Thoracic aorta (tissue), 2 donors: ENCODE measurements around the gene USP9X. TPM values are rescaled to one million over a fixed set of nuclear protein-coding genes. Genes with fewer than 3 reads are reported as not detected.

Source experiments
- ATAC-seq: fragments of 150-250 bp; one replicate; pipeline ENCODE4 v1.8.0; 2017; ENCODE audit warnings: low read depth; ENCODE audit not compliant: insufficient number of reproducible peaks, low FRiP score
- DNase-seq: peaks from one replicate; pipeline ENCODE4 v3.0.0-alpha.2; 2020; ENCODE audit warnings: low spot score
- H3K27ac ChIP-seq, 2 donors: fragments of 200-600 bp; sonication (generic); 1 replicate in 1 of 2; 2 replicates in 1 of 2; pipeline ENCODE4 v1.5.1; 2016; ENCODE audit warnings: mild to moderate bottlenecking in 2 of 2, moderate library complexity in 2 of 2
- H3K27me3 ChIP-seq: fragments of 200-600 bp; sonication (generic); replicated peaks from 2 replicates; pipeline ENCODE4 v1.6.0; 2016; ENCODE audit warnings: mild to moderate bottlenecking; ENCODE audit not compliant: insufficient read depth
- H3K36me3 ChIP-seq: fragments of 200-600 bp; sonication (generic); one replicate; pipeline ENCODE4 v1.5.1; 2016
- H3K4me1 ChIP-seq, 2 donors: fragments of 200-600 bp; sonication (generic); 1 replicate in 1 of 2; 2 replicates in 1 of 2; pipeline versions ENCODE4 v1.5.1 to v1.6.0; 2016; ENCODE audit warnings: low read depth in 2 of 2, mild to moderate bottlenecking in 1 of 2; ENCODE audit not compliant: control insufficient read depth in 1 of 2
- H3K4me3 ChIP-seq: fragments of 200-600 bp; sonication (generic); 2 replicates; pipeline ENCODE4 v1.5.1; 2016; ENCODE audit warnings: mild to moderate bottlenecking
- H3K9me3 ChIP-seq: fragments of 200-600 bp; sonication (generic); 2 replicates; pipeline ENCODE4 v1.5.1; 2016
- total RNA-seq, 2 donors: library from RNA; depleted of rRNA; stranded (reverse); fragments of >200 nt; gene quantifications; one replicate each; pipeline versions ENCODE4 v1.1.0 to v1.2.3, GENCODE V29; 2016
- TF ChIP-seq, protein P1 (sequence below): fragments of 200-600 bp; sonication (generic); IDR thresholded peaks from one replicate; pipeline ENCODE4 v1.5.1; 2019; ENCODE audit warnings: antibody characterized with exemption

USP9X gene
- total RNA-seq, 2 donors from 2014 or later = 81.4 to 87.8 TPM

DNA sequence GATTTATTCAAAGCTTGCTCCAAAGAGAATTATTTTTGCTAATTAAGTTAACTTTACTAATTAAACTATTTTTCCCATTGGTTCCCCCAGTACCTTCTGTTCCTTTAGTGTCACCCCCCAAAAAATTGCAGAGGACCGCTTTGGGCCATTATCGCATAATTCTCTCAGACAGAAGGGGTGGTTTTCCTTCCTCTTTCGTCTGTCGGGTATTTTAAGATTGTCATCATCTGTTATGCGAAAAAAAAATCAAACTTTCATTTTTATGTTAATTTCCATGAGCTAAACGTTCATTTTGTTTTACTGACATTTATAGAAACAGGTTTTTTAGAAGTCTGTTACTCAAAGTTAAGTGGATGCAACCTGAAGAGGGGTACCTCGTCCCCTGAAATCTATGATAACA, 172.6 kb downstream of the USP9X start:
- no peaks in the 10 kb centered on the region for H3K4me1 ChIP-seq
- ATAC-seq (no peak), DNase-seq (no peak)
- H3K9me3 ChIP-seq = no peaks in the 10 kb centered on the region
- H3K36me3 ChIP-seq = no peaks in the 10 kb centered on the region
- H3K4me3 ChIP-seq = no peak overlapping the region
- H3K27ac ChIP-seq = no peak overlapping the region
- TF ChIP-seq, protein P1, sequence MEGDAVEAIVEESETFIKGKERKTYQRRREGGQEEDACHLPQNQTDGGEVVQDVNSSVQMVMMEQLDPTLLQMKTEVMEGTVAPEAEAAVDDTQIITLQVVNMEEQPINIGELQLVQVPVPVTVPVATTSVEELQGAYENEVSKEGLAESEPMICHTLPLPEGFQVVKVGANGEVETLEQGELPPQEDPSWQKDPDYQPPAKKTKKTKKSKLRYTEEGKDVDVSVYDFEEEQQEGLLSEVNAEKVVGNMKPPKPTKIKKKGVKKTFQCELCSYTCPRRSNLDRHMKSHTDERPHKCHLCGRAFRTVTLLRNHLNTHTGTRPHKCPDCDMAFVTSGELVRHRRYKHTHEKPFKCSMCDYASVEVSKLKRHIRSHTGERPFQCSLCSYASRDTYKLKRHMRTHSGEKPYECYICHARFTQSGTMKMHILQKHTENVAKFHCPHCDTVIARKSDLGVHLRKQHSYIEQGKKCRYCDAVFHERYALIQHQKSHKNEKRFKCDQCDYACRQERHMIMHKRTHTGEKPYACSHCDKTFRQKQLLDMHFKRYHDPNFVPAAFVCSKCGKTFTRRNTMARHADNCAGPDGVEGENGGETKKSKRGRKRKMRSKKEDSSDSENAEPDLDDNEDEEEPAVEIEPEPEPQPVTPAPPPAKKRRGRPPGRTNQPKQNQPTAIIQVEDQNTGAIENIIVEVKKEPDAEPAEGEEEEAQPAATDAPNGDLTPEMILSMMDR = no peak
- H3K27me3 ChIP-seq = no peaks in the 10 kb centered on the region

DNA sequence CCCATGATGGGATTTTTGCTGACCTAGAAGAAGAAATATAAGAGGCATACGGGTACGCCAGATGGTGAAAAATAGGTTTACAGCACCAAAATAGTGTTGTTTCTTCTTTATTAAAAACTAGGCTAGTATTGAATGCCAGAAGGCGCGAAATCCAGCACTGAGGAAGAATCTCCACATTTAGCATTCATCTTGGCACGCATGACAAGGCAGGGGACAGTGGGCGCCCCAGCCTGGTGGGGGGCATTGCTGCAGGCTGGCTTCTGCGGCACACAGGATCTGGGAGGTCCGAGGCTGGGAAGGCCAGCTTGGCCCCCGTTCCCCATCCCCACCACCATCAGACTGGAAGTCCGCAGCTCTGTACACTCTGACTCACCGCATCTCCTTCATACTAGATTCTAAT, 173.0 kb downstream of the USP9X start:
- H3K27ac ChIP-seq = no peak overlapping the region
- H3K36me3 ChIP-seq = no peaks in the 10 kb centered on the region
- H3K9me3 ChIP-seq = no peaks in the 10 kb centered on the region
- ATAC-seq = no peak
- no peak overlapping the region for H3K4me3 ChIP-seq
- no peaks in the 10 kb centered on the region for H3K4me1 ChIP-seq
- TF ChIP-seq, protein P1 = no peak
- DNase-seq = no peak
- H3K27me3 ChIP-seq = no peaks in the 10 kb centered on the region

DNA sequence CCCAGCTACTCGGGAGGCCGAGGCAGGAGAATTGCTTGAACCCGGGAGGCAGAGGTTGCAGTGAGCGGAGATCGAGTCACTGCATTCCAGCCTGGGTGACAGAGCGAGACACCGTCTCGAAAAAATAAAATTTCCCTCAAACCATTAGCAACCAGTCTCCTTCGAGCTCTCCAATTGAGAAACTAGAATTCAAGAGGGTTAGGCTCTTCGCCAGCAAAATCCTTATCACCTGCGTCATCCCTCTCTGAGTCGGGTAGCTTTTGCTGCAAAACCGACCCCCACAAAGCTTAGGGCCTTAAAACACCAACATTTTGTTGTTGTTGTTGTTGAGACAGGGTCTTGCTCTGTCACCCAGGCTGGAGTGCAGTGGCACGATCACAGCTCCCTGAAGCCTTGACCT, 173.6 kb downstream of the USP9X start:
- DNase-seq (no peak), ATAC-seq (no peak)
- Histone ChIP-seq H3K4me1 (no peaks in the 10 kb centered on the region), H3K9me3 (no peaks in the 10 kb centered on the region), H3K4me3 (no peak overlapping the region), H3K27me3 (no peaks in the 10 kb centered on the region), H3K27ac (no peak overlapping the region), H3K36me3 (no peaks in the 10 kb centered on the region)
- TF ChIP-seq, protein P1 = no peak

DNA sequence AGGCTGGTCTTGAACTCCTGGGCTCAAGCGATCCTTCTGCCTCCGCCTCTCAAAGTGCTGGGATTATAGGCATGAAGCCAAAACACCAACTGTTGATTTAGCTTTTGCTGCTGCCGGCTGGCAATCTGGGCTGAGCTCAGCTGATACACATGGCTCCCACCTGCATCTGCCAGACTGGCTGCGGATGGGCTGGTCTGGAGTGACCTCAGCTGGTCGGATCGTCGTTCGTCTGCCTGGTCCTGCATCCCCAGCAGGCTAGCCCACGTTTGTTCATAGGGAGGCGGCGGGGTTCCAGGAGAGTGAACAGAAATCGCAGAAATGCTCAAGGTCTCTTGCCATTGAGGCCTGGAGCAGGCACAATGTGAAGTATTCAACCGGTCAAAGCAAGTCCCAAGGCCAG, 174.3 kb downstream of the USP9X start:
- Histone ChIP-seq H3K36me3 (no peaks in the 10 kb centered on the region), H3K27me3 (no peaks in the 10 kb centered on the region), H3K4me3 (no peak overlapping the region), H3K4me1 (no peaks in the 10 kb centered on the region), H3K9me3 (no peaks in the 10 kb centered on the region), H3K27ac (no peak overlapping the region)
- no peak for DNase-seq
- ATAC-seq = no peak
- TF ChIP-seq, protein P1 = no peak

DNA sequence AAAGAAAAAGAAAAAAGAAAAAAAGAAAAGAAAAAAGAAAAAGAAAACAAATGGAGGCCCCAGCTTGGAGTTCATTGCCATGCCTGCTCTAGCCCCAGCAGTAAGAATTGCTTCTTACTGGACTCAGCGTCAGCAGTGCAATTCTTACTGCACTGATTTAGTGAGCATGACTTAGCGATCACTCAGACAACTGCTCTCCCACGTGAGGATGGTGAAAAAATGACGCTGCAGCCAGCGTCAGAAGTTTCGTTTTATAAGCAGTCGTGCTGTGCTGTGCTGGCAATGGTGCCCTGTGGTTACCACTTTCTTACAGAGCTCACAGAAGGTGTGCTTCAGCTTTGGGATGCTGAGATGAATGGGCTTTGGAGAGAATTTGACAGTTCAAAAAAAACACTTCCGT, 180.4 kb downstream of the USP9X start:
- TF ChIP-seq, protein P1 = no peak
- no peaks in the 10 kb centered on the region for H3K9me3 ChIP-seq
- H3K36me3 ChIP-seq = no peaks in the 10 kb centered on the region
- no peaks in the 10 kb centered on the region for H3K27me3 ChIP-seq
- ATAC-seq (peak; percentile 93), DNase-seq (peak; percentile 7)
- peak overlapping the region; percentile 64 for H3K4me3 ChIP-seq
- no peaks in the 10 kb centered on the region for H3K4me1 ChIP-seq
- H3K27ac ChIP-seq = peak overlapping the region in 1 of 2 donors; percentile 52
